Fibroblast of skin of left quadriceps (primary cell): Measurements from ENCODE around the gene OR1E2.
"Not testable (repeated sequence)": the region's sequence is repeated elsewhere in the genome, so short reads cannot be mapped to it uniquely, and the experiment has no call there.

Experiments used
- DNase-seq, 2 experiments: peaks; one replicate each; pipeline ENCODE4 v3.0.0-alpha.2; 2013; ENCODE audit warnings: low read depth in 2 of 2

The OR1E2 gene, protein sequence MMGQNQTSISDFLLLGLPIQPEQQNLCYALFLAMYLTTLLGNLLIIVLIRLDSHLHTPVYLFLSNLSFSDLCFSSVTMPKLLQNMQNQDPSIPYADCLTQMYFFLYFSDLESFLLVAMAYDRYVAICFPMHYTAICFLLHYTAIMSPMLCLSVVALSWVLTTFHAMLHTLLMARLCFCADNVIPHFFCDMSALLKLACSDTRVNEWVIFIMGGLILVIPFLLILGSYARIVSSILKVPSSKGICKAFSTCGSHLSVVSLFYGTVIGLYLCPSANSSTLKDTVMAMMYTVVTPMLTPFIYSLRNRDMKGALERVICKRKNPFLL

GRCh38 chr17:3433741-3434140, at the start of gene OR1E2:
Gene OR1E2 (minus strand): TSS chr17:3433841. CDS start chr17:3433841, 0 bp downstream.
- DNase-seq = no peak

- no peak for DNase-seq
These were observed 49.2 kb upstream of the OR1E2 start for GRCh38 chr17:3482852-3483251.

DNA sequence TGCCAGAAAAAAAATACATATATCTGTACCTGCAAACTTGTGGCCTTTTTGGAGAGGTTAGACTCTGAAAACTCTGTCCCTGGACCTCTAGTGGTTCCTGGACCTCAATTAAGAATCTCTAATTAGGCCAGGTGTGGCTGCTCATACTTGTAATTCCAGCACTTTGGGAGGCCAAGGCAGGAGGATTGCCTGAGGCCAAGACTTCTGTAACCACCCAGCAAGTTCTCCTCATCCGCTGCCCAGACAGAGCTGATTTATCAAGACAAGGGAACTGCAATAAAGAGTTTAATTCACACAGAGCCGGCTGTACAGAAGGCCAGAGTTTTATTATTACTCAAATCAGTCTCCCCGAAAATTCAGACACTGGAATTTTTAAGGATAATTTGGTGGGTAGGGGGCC, 46.3 kb upstream of the OR1E2 start:
- no peak for DNase-seq

DNA sequence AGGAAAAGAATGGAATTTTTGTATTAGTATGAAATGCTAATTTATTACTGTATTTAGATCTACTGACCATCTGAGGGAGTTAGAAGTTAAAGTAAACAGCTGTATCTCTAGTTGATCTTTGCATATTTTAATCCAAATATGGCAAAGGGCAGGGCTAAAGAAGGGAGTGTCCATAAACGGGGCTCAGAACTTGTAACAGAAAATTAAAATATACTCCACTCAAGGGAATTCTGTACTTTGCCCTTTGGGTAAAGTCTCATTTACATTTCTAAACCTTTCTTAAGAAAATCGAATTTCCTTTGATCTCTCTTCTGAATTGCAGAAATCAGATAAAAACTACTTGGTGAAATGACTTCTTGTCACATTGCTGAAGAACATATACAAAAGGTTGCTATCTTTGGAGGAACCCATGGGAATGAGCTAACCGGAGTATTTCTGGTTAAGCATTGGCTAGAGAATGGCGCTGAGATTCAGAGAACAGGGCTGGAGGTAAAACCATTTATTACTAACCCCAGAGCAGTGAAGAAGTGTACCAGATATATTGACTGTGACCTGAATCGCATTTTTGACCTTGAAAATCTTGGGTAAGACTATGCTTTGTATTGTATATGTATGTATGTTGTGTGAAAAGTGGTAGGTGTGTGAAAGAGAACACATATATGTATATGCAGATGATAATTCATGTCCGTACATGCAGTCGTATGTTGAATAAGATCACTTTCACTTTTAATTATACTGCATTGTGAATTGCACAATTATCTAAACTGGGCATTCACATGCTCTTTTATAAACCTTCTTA, 42.4 kb upstream of the OR1E2 start, which contains the start of gene ASPA:
ASPA (plus strand) TSS at position 186 of the 799 bp plus-strand sequence; CDS start at position 349, 163 bp downstream.
- no peak for DNase-seq

DNA sequence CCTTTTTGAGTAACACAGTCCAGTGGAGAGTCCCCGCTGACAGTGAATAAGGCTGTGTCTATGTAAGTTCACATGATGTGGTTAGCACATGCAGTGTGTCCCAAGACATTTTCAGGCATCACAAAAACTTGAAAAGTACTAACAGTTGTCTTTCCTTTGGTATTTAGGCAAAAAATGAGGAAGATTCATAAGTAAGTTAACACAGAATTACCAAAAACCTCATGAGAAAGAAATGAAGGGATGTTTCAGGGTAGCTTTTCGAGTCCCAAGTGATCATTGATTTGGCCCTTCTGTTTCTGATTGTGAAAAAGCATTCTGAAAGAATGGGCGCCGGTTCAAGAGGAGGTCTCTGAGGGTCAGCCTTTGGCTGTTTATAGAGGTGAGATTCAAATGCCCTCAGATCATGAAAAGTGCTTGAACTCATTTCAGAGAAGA, 41.6 kb upstream of the OR1E2 start:
- no peak for DNase-seq

DNA sequence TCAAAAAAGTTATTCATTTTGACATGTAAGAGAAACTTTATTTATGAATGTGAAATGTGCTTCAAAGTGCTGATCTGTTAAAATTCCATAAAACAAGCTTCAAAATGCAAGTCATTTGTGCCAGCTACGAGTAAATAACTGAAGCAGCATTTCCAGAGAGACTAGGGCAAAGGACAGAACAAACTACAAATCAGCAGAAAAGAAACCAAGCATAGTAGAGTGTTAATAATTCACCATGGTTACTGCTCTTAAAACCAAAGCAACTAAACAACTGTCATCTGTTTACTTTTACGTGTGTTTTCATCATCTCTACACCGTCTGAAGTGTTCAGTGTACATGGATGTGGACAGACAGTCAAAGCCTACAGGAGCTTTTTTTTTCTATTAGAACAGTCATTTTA, 40.6 kb upstream of the OR1E2 start:
- no peak for DNase-seq

DNA sequence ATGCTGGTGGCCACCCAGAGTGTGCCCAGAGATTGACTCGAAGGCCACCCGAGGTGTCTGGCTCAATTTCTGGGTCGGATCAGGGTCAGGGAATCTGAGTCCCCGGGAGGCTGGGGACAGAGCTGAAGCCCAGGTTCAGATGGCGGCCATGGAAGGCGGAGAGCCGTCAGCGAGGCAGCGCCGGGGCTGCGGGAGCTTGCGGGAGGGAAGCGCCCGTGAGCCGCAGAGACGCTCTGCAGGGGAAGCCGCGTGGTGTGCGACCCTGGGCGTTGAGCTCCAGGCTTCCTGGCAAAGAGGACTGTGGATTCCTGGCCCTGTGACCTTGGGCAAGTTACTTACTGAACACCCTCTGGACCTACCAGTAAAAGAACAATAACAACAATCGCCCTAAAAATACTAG, 38.5 kb upstream of the OR1E2 start:
- DNase-seq = no peak

DNA sequence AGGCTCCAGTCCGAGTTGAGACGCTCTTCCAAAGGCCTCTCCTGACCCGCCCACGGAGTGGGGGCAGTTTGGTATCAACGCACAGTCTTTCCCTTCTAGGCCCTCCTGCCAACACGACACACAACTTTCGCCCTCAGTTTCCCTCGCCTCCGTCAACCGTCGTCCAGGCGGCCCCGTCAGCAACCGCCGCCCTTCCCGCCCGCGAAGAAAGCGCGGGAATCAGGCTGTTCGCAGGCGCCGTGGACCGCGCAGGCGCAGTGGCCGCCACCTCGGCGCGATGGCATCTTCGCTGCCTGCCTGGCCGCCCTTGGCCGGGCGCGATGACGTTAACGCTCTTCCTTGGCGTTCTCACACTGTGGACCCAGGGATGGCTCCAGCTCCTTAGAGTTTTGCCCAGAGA, 38.0 kb upstream of the OR1E2 start, which contains the start of gene SPATA22:
SPATA22 (minus strand) TSS at position 221 of the 400 bp plus-strand sequence. CDS start 2,494 bp downstream, outside the sequence.
- no peak for DNase-seq

GRCh38 chr17:3469529-3469928, 35.9 kb upstream of the OR1E2 start:
- no peak for DNase-seq

DNA sequence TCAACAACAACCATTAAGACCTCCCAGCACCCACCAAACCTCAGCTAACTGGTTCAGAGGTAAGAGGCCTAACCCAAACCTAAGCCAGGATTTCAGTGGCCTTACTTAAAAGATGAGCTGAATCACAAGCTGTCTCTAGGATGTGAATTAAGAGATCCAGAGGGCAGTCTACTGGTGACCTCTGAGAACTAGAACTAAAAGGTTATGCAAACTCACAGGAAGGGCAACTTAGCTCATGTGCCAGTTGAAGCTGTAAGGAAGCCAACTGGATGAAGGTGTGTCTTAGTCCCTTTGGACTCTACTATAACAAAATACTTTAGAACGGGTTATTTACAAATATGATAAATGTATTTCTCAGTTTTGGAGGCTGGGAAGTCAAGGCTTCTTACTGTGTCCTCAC, 32.7 kb upstream of the OR1E2 start:
- not testable (repeated sequence) for DNase-seq

DNA sequence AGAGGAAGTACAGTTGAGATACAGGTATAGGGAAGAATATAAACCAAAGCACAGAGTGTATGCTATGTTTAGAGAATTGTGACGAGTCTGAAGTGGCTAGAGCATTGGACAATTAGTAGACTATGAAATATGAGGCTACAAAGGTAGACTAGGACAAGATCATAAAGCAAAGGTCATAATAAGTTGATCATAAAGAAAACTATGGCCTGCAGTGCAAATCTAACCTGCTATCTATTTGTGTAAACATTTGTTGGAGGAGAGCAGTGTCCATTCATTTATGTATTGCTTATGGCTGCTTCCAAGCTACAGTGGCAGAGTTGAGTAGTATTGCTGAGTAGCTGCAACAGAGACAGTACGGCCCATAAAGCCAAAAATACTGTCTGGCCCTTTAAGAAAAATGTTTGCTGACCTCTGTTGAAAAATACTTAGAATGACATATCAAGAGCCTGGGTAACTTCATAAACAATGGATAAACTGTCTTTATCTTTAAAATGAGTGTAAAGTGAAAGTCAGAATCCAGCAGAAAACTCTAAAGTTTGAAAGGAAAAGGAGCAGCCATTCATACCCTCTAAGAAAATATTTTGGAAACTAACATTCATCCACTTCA, 14.5 kb upstream of the OR1E2 start:
- DNase-seq = no peak

DNA sequence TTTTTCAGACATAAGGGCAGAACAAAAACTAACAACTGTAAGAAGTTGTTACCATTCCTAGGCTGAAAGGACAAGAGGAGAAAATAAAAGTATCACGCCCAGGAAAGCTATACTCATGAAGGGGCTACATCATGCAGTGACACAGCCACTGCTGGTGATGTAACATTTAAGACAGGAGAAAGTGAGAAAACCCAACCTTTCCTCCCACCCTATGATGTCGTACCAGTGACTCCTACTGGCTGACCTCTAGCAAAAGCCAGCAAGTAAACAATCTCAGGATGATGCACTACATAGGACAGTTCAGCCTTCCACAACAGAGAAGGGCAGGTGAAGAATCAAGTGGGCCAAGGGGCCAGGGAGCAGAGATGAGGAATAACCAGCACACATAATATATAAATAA, 14.0 kb upstream of the OR1E2 start:
- no peak for DNase-seq

- no peak for DNase-seq
These were observed 6.8 kb upstream of the OR1E2 start for GRCh38 chr17:3440451-3440850.

DNA sequence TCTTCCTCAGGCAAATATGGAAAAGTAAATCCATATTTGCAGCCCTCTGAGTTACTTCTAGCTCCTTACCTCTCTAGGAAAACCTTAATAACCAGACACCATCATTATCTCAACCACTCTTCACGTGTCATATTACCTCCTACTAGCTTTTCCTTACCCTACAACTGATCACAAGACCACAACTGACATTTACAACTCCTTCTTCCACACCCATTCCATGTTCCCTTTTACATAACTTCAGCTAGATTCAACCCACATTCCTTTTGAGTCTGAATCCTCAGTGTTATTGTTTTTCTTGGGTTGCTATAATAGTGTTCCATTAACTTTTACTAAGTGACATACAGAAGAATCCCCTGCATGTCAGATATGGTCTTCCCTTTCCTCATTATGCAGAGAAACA, 4.7 kb upstream of the OR1E2 start:
- DNase-seq = no peak

- not testable (repeated sequence) for DNase-seq
These were observed 426 bp downstream of the OR1E2 start for GRCh38 chr17:3433215-3433614.

GRCh38 chr17:3418222-3418621, 15.4 kb downstream of the OR1E2 start:
- DNase-seq = no peak

DNA sequence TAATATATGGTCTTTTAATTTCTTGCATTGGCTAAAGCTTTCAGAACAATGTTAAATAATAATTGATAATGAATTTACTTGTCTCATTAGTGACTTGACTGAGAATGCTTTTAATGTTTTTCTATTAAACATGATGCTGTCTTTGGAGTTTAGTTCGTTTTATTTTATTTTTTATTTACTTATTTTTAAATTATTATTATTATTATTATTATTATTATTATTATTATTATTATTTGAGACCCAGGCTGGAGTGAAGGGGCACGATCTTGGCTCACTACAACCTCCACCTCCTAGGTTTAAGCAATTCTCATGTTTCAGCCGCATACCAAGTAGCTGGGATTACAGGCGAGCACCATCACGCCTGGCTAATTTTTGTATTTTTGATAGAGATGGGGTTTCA, 18.0 kb downstream of the OR1E2 start:
- no peak for DNase-seq

DNA sequence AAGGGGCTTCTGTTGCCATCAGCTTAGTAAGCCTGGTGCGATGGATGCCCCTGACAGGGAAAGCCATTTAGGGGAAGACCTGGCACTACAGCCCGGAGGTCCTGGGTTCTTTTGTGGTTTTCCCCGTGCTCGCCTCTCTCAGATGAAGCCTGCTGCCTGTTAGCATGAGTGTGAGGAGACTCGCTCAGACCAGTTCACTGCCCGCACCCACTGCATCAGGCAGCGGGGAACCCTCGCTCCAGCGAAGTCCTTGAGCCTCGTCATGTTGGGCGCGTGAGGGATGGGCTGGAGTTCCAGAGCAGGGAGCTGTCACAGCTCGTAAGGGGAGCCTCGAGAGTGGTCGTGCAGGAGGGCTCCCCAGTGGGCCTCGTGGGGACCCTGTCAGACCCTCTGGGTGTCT, 21.4 kb downstream of the OR1E2 start:
- DNase-seq = not testable (repeated sequence)

GRCh38 chr17:3411070-3411469, 22.6 kb downstream of the OR1E2 start, which contains the start of gene OR3A3:
Gene OR3A3 (plus strand): TSS chr17:3411370.
- no peak for DNase-seq

DNA sequence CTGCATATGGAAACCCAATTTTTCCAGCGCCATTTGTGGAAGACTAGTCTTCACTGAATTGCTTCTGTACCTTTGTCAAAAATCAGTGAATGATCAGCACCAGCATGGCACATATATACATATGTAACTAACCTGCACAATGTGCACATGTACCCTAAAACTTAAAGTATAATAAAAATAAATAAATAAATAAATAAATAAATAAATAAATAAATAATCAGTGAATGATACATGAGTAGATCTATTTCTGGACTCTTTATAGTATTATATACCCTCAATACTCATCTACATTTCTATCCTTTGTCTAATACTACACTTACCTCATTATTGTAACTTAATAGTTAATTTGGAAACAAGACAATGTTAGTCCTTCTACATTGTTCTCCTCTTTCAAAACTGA, 29.8 kb downstream of the OR1E2 start:
- not testable (repeated sequence) for DNase-seq

DNA sequence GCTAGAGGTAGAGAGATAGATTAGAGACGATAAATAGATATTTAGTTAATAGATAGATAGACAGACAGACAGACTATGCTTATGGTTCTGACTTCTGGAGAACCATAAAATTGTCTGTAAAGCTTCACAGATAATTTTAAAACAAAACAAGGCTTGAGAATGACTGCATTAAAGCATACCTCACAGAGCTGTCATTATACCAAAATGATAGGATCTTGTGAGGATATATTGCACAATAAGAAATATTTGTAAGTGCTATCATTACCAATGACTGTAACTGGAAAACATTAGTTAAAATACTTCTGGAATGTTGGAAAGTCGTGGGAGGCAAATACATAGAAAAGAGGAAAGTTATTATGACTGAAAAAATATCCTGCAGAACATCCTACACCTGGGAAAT, 31.9 kb downstream of the OR1E2 start:
- DNase-seq = no peak

- no peak for DNase-seq
These were observed 33.6 kb downstream of the OR1E2 start for GRCh38 chr17:3400055-3400454.
